Coronary artery (tissue), 2 donors: Measurements from ENCODE around the gene RPRM.
"Not testable (repeated sequence)": the region's sequence is repeated elsewhere in the genome, so short reads cannot be mapped to it uniquely, and the experiment has no call there.

Experiments used
- DNase-seq: peaks from one replicate; pipeline ENCODE4 v3.0.0-alpha.2; 2017; ENCODE audit warnings: low spot score
- H3K27ac ChIP-seq, 2 donors: fragments of 200-600 bp; sonication (generic); one replicate each; pipeline ENCODE4 v1.5.1; 2016 to 2019
- H3K4me3 ChIP-seq: fragments of 200-600 bp; sonication (generic); 2 replicates; pipeline ENCODE4 v1.5.1; 2016; ENCODE audit warnings: mild to moderate bottlenecking, moderate library complexity
- CTCF ChIP-seq: fragments of 200-600 bp; sonication (generic); IDR thresholded peaks from one replicate; pipeline ENCODE4 v1.5.1; 2019; ENCODE audit warnings: antibody characterized with exemption

Gene RPRM

GRCh38 chr2:153461453-153461852 is 17.1 kb downstream of the RPRM start:
- no peak for TF ChIP-seq CTCF
- H3K4me3 ChIP-seq: no peak overlapping the region
- H3K27ac ChIP-seq: no peak overlapping the region
- DNase-seq: no peak

GRCh38 chr2:153455861-153456260 is 22.7 kb downstream of the RPRM start:
- H3K4me3 ChIP-seq: no peak overlapping the region
- TF ChIP-seq CTCF: no peak
- DNase-seq: no peak
- no peak overlapping the region for H3K27ac ChIP-seq

DNA sequence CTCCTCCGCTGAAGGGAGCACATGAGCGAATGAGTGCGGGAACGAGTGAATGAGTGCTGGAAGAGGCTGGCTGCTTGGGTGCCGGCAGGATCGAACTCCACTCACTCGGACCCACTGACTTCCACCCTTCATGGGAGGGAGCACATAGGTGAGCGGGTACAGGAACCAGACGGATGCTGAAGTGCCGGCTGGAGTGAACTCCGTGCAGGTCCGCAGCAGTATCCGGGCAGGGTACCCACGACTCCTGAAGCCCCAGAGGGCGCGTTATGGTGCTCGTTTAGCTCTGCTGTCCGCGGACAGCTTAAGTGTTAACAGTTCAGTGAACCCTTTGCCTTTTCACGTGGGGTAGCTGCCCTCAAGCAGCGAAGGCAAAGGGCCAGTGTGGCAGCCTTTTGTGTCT is 23.2 kb downstream of the RPRM start:
- DNase-seq: no peak
- H3K27ac ChIP-seq: no peak overlapping the region
- no peak for TF ChIP-seq CTCF
- no peak overlapping the region for H3K4me3 ChIP-seq

- no peak for TF ChIP-seq CTCF
- no peak for DNase-seq
- Histone ChIP-seq H3K4me3 (no peak overlapping the region), H3K27ac (no peak overlapping the region)
Observed at GRCh38 chr2:153451611-153452010, 27.0 kb downstream of the RPRM start.

DNA sequence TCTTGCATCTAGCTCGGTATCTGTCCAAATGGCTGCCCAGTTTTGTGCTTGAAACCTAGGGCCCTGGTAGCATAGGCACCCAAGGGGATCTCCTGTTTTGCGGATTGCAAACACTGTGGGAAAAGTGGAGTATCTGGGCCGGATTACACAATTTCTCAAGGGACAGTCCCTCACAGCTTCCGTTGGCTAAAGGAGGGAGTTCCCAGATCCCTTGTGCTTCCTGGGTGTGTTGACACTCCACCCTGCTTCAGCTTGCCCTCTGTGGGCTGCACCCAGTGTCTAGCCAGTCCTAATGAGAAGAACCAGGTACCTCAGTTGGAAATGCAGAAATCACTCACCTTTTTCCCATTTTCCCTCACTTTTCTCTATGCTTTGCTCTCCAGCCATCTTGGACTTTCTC is 35.5 kb downstream of the RPRM start:
- no peak for TF ChIP-seq CTCF
- DNase-seq: no peak
- Histone ChIP-seq H3K4me3 (no peak overlapping the region), H3K27ac (no peak overlapping the region)

- not testable (repeated sequence) for H3K27ac ChIP-seq, DNase-seq, H3K4me3 ChIP-seq
Observed at GRCh38 chr2:153442616-153443015, 35.9 kb downstream of the RPRM start.

- not testable (repeated sequence) for H3K27ac ChIP-seq, H3K4me3 ChIP-seq, DNase-seq
Observed at GRCh38 chr2:153440090-153440489, 38.5 kb downstream of the RPRM start.

- no peak for TF ChIP-seq CTCF
- no peak overlapping the region for H3K4me3 ChIP-seq
- no peak for DNase-seq
Observed at GRCh38 chr2:153433403-153433802, 45.2 kb downstream of the RPRM start.

More at GRCh38 chr2:153433403-153433802, 45.2 kb downstream of the RPRM start:
- no peak overlapping the region for H3K27ac ChIP-seq
